Hepatocyte (in vitro differentiated cells): Measurements from ENCODE around the gene ING3. TPM values are rescaled to one million over a fixed set of nuclear protein-coding genes. Genes with fewer than 3 reads are reported as not detected.

Experiments used
- DNase-seq: peaks from one replicate; pipeline ENCODE4 v3.0.0-alpha.2; 2016; ENCODE audit warnings: low spot score
- H2AFZ ChIP-seq: fragments of 200-600 bp; sonication (generic); 2 replicates; pipeline ENCODE4 v1.6.0; 2016; ENCODE audit warnings: antibody characterized with exemption, mild to moderate bottlenecking
- H3K27ac ChIP-seq: fragments of 200-600 bp; sonication (generic); 2 replicates; pipeline ENCODE4 v1.5.1; 2016; ENCODE audit warnings: mild to moderate bottlenecking
- H3K27me3 ChIP-seq: fragments of 200-600 bp; sonication (generic); 2 replicates; pipeline ENCODE4 v1.6.1; 2016
- H3K36me3 ChIP-seq: fragments of 200-600 bp; sonication (generic); replicated peaks from 2 replicates; pipeline ENCODE4 v1.5.1; 2016; ENCODE audit warnings: low read depth; ENCODE audit not compliant: insufficient read depth
- H3K4me1 ChIP-seq: fragments of 200-600 bp; sonication (generic); 2 replicates; pipeline ENCODE4 v1.5.1; 2016; ENCODE audit warnings: mild to moderate bottlenecking, moderate library complexity; ENCODE audit not compliant: insufficient read depth
- H3K4me2 ChIP-seq: fragments of 200-600 bp; sonication (generic); 2 replicates; pipeline ENCODE4 v1.6.0; 2016
- H3K4me3 ChIP-seq: fragments of 200-600 bp; sonication (generic); 2 replicates; pipeline ENCODE4 v1.5.1; 2016; ENCODE audit warnings: mild to moderate bottlenecking
- H3K79me2 ChIP-seq: fragments of 200-600 bp; sonication (generic); 2 replicates; pipeline ENCODE4 v1.6.0; 2017; ENCODE audit warnings: mild to moderate bottlenecking
- H3K9me2 ChIP-seq: fragments of 200-600 bp; sonication (generic); replicated peaks from 2 replicates; pipeline ENCODE4 v1.6.0; 2017; ENCODE audit warnings: mild to moderate bottlenecking; ENCODE audit not compliant: insufficient read depth
- H3K9me3 ChIP-seq: fragments of 200-600 bp; sonication (generic); 2 replicates; pipeline ENCODE4 v1.5.1; 2016; ENCODE audit warnings: low read depth, mild to moderate bottlenecking
- H4K20me1 ChIP-seq: fragments of 200-600 bp; sonication (generic); 2 replicates; pipeline ENCODE4 v1.6.0; 2016; ENCODE audit warnings: mild to moderate bottlenecking; ENCODE audit not compliant: insufficient read depth, poor library complexity, severe bottlenecking
- CTCF ChIP-seq: fragments of 200-600 bp; sonication (generic); IDR thresholded peaks from 2 replicates; pipeline ENCODE4 v1.5.1; 2016; ENCODE audit warnings: antibody characterized with exemption, mild to moderate bottlenecking; ENCODE audit not compliant: poor library complexity
- EZH2 ChIP-seq: fragments of 200-600 bp; sonication (generic); IDR thresholded peaks from 2 replicates; pipeline ENCODE4 v1.6.1; 2016; ENCODE audit warnings: antibody characterized with exemption, mild to moderate bottlenecking, borderline replicate concordance
- EZH2phosphoT487 ChIP-seq: fragments of 200-600 bp; sonication (generic); IDR thresholded peaks from one replicate; pipeline ENCODE4 v1.6.1; 2018; ENCODE audit warnings: antibody characterized with exemption, mild to moderate bottlenecking, low read depth, moderate library complexity; ENCODE audit not compliant: unreplicated experiment, severe bottlenecking
- WGBS: methylation state at CpG from one replicate; pipeline ENCODE4 v1.1.6; 2016; ENCODE audit warnings: low lambda C conversion rate; ENCODE audit errors: missing lambda C conversion rate; 5-methylcytosine and 5-hydroxymethylcytosine counted together
- polyA plus RNA-seq: library from polyadenylated mRNA; unstranded; fragments of >200 nt; fragmentation: Nextera tagmentation; extraction: Ambion mirVana; gene quantifications from 2 replicates; pipeline ENCODE4 v1.2.1, GENCODE V29; 2016
- small RNA-seq: library from RNA; depleted of rRNA; stranded (forward); fragments of <200 nt; gene quantifications from one replicate; pipeline ENCODE3, GENCODE V24; 2014
- total RNA-seq: library from RNA; depleted of rRNA; stranded (reverse); fragments of >200 nt; gene quantifications from 2 replicates; pipeline ENCODE4 v1.2.3, GENCODE V29; 2014

ING3 gene
- total and polyA plus RNA-seq, 2 experiments from 2014 or later: 14.1 to 29.6 TPM

GRCh38 chr7:121026577-121027111, 76.1 kb downstream of the ING3 start:
- Histone ChIP-seq H3K27ac (no peak overlapping the region), H3K4me3 (no peak overlapping the region), H3K4me1 (peaks cover 42% of the 10 kb centered on the region), H3K4me2 (no peak overlapping the region), H3K27me3 (no peaks in the 10 kb centered on the region), H2AFZ (no peak overlapping the region), H4K20me1 (no peaks in the 10 kb centered on the region), H3K79me2 (peaks cover 12% of the 10 kb centered on the region), H3K9me2 (no peaks in the 10 kb centered on the region), H3K36me3 (no peaks in the 10 kb centered on the region), H3K9me3 (no peaks in the 10 kb centered on the region)
- TF ChIP-seq EZH2phosphoT487 (no peak), EZH2 (no peak), CTCF (no peak)
- no peak for DNase-seq
- WGBS: 96% methylated on average over 3 of the region's 3 CpGs

Small RNA genes within 50 kb of the gene (small RNA-seq; reads per million reads assigned to genes)
- gene RNA5SP240: not detected

Other genes with a start within 250 kb of the ING3 start
- 26.0 and 33.8 TPM in 2 replicates for gene TSPAN12, start 92.6 kb upstream of the ING3 start, total RNA-seq
- gene TSPAN12, start 92.6 kb upstream of the ING3 start, polyA plus RNA-seq: 16.8 and 20.8 TPM in 2 replicates
- gene CPED1, start 37.9 kb downstream of the ING3 start, total RNA-seq: 29.4 and 30.5 TPM in 2 replicates
- 8.1 and 10.1 TPM in 2 replicates for gene CPED1, start 37.9 kb downstream of the ING3 start, polyA plus RNA-seq